NCI-H1417 (cell line): ENCODE results near the gene SHBG.
"Not testable (repeated sequence)": the region's sequence is repeated elsewhere in the genome, so short reads cannot be mapped to it uniquely, and the experiment has no call there.

Experiments
- DNase-seq, 3 experiments: peaks; one replicate each; lab custom pipeline; 2025; lab: John Stamatoyannopoulos, UW

Gene SHBG, protein sequence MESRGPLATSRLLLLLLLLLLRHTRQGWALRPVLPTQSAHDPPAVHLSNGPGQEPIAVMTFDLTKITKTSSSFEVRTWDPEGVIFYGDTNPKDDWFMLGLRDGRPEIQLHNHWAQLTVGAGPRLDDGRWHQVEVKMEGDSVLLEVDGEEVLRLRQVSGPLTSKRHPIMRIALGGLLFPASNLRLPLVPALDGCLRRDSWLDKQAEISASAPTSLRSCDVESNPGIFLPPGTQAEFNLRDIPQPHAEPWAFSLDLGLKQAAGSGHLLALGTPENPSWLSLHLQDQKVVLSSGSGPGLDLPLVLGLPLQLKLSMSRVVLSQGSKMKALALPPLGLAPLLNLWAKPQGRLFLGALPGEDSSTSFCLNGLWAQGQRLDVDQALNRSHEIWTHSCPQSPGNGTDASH

DNA sequence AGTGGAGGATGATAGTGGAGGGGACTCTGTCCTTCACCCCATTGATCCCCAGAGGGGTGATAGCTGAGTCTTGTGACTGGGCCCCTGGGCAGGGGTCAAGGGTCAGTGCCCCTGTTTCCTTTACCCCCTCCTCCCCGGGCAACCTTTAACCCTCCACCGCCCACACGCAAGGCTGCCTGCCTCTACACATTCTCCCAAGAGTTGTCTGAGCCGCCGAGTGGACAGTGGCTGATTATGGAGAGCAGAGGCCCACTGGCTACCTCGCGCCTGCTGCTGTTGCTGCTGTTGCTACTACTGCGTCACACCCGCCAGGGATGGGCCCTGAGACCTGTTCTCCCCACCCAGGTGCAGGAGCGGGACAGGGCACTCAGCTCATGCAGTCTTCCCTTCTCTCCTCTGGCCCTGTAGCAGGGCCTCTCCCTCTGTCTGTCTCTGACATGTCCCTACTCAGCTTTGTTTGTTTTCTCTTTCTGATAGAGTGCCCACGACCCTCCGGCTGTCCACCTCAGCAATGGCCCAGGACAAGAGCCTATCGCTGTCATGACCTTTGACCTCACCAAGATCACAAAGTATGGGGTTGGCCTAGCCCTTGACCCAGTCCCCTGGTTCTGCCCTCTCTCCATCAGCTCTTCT is at the start of gene SHBG:
Gene SHBG (plus strand): TSS at position 197 of the 633 bp plus-strand sequence. CDS start 38 bp downstream, at position 235.
- DNase-seq, result no peak

DNA sequence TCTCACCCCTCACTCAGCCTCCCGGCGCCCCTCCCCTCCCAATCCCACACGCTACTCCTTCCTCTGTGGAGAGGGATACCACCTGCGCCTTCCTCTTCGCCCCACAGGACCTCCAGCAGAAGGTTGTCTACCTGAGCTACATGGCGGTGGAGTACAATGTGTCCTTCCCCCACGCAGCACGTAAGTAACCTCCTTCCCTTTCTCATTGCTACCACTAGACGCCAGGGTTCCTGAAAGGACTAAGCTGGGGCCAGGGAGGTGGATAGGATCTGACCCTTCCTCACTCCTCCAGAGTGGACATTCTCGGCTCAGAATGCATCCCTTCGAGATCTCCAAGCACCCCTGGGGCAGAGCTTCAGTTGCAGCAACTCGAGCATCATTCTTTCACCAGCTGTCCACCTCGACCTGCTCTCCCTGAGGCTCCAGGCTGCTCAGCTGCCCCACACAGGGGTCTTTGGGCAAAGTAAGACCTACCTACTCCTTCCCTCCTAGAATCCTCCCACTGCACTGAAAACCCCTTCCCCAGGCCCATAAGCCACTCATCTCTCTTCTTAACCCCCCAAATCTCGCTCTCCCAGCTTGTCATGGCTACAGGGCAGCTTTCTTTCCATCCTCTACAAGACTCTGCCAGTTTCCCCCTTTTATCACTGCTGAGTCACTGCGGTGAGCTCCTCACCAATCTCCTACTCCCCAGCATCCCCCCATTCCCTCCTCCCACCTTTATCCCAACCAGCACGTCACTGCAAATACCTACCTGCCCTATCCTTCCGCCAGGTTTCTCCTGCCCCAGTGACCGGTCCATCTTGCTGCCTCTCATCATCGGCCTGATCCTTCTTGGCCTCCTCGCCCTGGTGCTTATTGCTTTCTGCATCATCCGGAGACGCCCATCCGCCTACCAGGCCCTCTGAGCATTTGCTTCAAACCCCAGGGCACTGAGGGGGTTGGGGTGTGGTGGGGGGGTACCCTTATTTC is 49.0 kb upstream of the SHBG start:
- no peak for DNase-seq

DNA sequence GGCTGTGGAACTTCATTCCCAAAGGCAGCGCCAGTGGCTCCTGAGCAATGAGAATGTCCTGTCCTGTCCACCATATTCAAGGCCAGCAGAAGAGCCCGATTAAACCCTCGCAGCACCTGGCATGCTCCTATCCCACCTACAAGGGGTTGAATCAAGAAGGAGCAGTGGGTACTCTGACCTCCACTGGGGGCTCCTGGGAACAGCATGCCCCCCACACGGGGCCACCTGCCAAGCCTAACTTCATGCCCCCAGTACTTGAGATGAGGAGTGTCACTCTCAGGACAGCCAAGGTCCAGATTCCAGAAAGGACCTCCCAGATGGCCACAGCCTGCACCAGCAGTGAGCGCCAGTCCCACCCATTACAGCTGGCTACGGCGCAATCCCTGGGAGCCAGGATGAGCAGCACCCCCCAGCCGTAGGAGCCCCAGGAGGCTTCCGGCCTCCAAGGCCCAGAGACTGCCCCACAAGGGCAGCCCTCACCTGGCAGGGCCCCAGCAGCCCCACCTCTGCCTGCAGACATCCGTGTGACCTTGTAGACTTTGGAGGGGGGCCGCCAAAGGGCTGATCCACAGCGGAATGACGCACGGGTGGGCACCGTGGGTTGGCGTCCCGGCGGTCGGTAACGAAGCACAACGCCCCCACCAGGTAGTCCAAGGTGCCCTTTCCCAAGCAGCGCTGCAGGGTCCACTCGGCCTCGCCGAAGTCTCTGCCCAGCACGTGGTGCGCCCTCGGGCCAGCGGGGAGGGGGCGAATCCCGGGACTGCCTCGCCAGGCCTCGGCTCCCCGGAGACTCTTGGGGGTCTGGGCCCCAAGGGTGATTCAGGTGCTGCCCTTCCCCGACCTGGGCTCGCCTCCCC is 47.3 kb upstream of the SHBG start:
- DNase-seq, result no peak

DNA sequence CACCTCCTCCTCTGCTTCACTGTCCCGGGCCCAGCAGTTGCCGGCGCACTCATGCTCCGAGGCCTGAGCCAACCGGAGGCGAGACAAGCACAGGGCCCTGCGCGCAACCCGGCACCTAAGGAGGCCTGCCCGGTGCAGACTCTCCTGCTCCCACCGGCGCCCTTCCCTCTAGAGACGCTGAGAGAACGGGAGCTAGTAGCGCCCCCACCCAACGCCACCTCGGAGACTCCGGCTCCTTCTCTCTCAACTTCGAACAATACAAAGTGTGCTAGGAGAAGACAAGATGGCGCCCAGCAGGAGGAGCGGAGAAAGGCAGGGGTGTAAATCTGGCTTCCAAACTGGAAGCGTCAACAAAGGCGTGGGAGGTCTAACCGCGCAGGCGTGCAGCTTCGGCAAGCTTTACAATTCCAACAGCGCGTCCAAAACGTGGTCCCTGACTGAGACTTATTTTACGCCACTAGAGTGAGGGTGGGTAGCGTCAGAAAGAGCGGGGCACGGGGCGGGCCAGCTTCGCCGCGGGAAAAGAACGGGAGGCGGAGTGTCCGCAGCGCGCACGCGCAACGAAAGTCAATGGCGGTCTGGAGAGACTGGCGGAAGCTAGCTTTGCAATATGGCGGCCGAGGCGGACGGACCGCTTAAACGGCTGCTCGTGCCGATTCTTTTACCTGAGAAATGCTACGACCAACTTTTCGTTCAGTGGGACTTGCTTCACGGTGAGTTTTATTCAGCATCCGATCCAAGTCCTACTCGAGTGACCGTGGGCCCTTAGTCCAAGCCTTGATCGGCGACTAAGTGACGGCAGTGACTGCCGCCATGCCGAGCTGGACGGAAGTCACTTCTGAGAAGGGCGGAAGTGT is 46.5 kb upstream of the SHBG start, which contains the start of gene MPDU1:
Gene MPDU1 (plus strand): TSS at position 600 of the 857 bp plus-strand sequence. CDS start 11 bp downstream, at position 611.
- peak; percentile 92 to 96 (median 94) for DNase-seq

DNA sequence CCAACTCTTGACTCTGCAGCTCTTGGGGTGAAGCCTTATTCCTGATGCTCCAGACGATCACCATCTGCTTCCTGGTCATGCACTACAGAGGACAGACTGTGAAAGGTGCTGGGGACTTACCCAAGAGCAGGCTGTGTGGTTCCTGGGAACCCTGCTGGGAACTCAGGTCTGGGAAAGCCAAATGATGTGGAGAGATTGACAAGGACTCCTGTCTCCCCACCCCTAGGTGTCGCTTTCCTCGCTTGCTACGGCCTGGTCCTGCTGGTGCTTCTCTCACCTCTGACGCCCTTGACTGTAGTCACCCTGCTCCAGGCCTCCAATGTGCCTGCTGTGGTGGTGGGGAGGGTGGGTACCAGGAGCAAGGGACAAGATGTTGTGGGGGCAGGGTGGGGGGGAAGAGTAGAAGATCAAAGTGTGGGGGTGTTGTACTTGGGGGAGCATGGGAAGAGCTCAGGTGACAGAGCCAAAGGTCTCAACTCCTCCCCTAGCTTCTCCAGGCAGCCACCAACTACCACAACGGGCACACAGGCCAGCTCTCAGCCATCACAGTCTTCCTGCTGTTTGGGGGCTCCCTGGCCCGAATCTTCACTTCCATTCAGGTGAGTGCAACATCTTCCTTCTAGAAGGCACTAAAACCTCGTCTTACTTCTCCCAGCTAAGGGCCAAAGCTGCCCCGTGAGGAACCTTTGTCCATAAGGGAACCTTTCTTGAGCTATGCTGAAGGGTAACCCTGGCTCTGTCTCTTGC is 43.1 kb upstream of the SHBG start:
- peak in 1 of 3 experiments; percentile 1 for DNase-seq

DNA sequence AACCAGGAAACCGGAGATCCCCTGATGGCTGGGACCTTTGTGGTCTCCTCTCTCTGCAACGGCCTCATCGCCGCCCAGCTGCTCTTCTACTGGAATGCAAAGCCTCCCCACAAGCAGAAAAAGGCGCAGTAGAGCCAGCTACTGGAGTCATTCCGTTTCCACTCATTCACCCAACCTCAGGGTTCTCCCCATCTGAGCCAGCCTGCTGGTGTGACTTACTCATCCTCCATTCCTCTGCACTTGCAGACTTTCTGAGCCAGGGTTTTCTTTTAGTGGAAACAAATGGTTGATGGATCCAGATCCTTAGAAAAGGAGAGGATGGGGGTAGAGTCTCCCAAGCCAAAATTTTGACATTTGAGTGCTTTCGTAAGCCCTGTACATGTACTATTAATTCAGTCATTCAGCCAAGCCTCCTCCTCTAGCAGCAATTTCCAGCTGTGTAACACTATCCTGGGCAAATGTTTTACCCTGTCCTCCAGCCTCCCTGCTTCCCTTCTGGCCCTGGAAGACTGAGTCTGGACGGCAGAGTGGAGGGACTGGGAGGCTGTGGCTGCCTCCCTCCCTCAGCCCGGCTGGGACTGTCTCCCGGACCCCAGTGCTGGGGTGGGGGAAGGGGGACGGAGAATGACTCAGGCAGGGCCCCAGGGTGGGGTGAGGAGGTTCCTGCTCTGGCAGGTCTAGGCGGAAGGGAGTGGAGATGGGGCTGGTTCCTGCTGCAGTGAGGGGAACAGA is 42.3 kb upstream of the SHBG start:
- no peak for DNase-seq

DNA sequence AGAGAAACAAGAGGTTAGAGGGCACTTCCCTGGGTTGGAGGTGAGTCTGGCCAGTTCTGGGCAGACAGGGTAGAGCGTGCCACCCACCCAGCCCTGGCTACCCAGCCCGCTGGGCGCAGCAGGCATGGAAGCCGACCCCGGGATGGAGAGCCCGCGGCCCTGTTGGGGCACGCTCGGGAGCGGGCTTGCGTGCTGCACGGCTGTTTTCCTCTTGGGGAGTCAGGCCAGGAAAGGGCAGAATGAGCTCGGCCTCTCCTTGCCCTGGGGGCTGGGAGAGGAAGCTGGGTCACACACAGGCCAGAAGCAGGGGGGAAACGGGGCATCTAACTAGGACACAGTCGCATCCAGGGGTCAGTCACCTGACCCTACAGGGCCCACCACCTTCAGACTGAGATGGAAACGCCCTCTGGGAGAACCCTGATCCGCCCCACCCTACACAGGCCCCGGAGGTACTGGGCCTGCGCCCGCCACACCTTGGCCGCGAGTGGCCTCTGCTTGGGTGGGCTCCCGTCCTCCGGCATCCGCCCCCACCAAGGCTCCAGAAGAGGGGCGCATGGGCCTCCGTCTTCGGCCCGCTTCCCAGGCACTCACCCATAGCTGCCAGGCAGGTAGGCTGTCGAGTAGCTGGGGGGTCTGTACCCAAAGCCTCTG is 41.3 kb upstream of the SHBG start:
- DNase-seq, result no peak

DNA sequence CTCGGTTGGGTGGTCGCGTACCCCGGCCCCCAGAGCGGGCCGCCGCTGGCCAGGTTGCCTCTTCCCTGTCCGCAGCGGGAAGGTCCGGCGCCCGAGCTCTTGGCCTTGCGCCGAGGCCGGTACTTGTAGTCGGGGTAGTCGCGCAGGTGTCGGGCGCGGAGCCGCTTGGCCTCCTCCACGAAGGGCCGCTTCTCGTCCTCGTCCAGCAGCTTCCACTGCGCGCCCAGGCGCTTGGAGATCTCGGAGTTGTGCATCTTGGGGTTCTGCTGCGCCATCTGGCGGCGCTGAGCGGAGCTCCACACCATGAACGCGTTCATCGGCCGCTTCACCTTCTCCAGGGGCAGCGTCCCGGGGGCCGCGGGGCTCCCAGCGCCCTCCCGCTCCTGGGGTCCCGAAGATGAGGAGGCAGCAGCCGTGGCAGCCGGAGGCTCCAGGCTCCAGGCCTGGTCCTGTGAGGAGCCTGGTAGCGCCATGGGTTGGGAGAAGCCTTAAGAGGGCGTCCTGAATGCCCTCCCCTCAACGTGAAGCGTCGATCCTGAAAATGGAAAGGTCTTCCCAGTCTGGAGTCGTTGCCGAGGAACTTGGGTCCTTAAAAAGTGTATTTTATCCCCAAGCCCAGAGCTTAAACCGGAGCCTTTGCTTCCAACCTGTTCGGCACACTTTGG is 40.6 kb upstream of the SHBG start:
- peak in 1 of 3 experiments; percentile 31 for DNase-seq

DNA sequence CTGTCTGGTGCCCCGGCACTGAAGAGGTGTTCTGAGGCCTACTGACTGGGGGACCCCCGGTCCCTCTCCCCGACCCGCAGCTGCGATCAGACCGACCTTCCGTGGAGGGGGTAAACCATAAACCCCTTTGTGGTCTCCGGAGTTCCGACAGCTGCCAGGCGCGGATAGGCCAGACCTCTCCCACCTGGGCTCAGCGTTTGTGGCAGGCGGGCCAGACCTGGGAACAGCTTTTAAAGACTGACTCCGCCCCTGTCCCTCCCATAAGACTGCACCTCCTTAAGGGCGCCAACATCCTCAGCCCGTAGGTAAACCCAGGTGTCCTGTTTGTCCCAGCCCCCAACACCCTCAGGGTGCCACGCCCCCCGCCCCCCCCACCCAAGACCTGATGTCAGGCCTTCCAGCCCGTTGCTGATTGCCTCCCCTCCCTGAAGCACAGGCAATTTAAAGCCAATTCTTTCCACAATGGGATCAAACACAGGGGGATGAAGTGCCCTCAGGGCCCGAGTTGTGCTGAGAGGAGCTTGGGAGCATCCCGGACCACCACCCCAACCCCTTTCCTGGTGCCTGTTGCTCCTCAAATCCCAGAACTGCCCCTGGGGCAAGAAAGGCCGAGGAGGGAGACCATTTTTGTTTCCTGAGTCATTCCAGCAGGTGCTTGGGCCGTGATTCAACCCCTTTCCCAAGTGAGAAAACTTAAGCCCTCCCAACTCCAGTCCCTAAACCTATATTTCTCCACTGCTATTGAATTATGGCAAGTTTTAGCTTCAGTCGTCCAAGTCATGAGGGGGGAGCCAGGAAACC is 39.8 kb upstream of the SHBG start, which contains the start of gene SOX15:
Gene SOX15 (minus strand): TSS at position 204 of the 801 bp plus-strand sequence. CDS start 418 bp downstream, outside the sequence.
- DNase-seq, result no peak

DNA sequence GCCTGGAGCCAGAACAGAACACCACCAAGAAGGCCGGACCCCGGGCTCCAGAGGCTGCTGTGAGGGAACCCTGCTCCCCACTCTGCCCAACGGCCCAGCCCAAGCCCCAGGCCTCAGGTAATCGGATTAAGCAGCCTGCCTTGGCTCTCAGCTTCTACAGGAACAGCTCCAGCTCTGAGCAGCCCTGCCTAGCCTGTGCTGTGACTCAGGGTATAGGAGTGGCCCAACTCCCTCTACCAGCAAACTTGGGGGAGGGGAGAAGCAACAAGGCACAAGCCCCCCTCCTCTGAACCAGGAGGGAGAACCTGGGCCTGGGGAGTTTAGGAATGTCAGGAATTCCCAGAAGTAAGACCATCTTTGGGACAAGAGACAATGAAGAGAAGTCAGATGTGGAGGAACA is 39.2 kb upstream of the SHBG start:
- no peak for DNase-seq

DNA sequence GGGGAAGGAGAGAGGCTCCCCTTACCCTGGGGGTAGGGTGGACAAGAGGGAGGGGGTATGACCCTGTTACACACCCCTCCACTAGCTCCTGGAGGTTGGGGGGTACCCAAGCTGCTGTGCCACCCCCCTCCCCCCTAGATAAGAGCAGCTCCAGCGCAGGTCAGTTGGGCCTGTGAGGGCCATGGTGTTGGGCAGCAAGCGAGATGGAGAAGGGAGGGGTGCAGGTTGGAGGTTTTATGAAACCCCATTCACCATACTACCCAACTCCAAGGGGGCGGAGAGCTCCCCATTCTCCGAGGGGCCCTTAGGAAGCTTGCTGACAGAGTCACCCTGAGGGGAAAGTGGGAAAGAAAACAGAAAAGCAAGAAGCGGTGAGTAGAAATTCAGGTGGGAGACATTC is 38.3 kb upstream of the SHBG start:
- no peak for DNase-seq

DNA sequence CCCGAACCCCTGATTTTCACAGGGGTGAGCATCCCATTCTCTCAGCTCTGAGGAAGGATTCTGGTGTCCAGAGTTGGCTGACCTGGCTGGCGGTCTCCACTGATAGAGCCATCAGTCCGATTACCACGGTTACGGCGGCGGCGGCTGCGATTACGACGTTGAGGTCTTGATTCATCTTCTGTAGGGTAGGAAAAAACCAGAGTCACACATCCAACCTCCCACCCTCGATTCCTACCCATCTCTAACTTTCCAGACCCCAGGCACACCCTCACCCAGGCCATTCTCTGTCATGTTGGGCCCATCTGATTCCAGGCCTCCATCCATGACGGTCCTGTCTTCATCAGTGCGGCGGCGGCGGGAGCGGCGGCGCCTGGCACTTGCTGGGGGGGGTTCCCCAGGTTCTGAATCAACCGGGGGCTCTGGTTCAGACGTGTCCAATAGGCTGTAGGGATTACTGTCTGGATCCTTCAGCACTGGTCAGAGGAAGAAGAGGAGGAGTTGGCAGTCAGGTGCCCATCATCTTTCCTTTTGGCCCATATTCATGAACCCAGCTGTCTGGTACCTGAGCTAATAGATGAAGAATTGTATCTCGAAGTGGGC is 37.4 kb upstream of the SHBG start:
- DNase-seq, result no peak

DNA sequence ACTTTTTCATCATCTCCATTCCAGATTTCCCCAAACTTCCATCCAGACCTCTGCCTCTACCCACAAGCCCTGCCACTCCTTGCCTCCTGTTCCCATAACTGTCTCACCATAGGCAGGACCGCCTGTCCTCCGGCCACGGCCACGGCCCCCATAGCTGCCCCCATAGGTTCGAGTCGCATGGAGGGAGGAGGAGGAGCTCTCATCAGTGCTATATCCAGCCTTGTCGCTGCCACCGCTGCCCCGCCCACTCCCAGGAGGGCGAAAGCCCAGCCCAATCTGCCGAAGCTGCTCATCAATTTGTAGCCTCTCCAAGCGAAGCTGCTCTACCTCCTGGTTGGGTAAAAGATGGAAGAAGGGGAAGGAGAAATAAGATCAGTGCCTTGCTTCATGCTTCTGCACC is 36.6 kb upstream of the SHBG start:
- no peak for DNase-seq

DNA sequence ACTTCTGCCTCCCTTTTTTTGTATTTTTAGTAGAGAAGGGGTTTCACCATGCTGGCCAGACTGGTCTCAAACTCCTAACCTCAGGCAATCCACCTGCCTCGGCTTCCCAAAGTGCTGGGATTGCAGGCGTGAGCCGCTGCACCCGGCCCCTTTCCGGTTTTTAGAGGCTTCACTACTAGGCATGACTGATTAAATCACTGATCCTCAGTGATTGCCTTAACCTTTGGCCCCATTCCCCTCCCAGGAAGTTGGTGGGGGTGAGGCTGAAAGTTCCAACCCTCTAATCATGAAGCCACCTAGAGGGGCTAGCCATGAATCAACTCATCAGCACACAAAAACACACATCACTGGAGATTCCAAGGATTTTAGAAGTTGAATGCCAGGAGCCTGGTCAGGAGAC is 32.4 kb upstream of the SHBG start:
- not testable (repeated sequence) for DNase-seq

DNA sequence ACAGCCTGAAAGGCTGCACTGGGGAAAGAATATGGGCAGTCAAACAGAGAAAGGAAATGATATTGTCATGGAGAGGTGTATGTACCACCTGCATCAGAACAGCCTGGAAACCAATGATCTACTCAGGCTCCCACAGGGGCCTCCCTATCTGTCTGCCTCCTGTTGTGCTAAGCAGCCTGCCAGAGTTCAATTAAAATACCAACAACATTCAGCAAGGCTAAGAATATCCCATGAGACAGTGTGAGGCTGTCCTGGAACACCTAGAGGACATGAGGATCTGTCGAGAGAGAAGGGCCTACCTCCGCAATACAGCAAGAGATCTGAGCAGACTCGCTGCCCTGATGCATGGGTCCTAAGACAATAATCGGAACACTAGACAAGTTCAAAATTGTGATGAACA is 23.7 kb upstream of the SHBG start:
- DNase-seq, result no peak

DNA sequence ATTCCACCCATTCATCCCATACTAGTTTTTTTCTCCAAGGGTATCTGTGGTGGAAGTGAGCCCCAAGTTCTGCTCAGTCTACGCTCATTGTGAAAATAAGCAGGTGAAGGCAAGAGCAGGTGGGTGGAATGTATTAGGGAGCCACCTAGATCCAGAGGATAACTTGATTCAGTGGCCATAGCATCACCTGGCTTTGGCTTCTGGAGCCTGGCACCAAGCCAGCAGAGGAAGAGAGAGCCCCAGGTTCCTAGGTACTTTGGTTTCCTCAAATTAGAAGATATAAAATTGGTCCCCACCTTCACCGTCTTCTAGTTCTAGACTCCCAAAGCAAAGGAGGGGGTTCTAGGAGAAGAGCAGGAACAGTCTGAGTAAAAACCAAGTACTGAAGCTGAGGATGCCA is 19.3 kb upstream of the SHBG start:
- peak in 1 of 3 experiments; percentile 1 for DNase-seq
